ENCODE results near the gene VEZT.

GRCh38 chr12:95259368-95259767 is 41.8 kb downstream of the VEZT start:
- TF ChIP-seq EZH2 (IDR thresholded peaks at IDR 0.05; ENCODE audit: borderline replicate concordance, low read length), result no peak
- TF ChIP-seq, protein P1, sequence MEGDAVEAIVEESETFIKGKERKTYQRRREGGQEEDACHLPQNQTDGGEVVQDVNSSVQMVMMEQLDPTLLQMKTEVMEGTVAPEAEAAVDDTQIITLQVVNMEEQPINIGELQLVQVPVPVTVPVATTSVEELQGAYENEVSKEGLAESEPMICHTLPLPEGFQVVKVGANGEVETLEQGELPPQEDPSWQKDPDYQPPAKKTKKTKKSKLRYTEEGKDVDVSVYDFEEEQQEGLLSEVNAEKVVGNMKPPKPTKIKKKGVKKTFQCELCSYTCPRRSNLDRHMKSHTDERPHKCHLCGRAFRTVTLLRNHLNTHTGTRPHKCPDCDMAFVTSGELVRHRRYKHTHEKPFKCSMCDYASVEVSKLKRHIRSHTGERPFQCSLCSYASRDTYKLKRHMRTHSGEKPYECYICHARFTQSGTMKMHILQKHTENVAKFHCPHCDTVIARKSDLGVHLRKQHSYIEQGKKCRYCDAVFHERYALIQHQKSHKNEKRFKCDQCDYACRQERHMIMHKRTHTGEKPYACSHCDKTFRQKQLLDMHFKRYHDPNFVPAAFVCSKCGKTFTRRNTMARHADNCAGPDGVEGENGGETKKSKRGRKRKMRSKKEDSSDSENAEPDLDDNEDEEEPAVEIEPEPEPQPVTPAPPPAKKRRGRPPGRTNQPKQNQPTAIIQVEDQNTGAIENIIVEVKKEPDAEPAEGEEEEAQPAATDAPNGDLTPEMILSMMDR (IDR thresholded peaks at IDR 0.05; ENCODE audit: low read length), result no peak

All from OCI-LY1 (cell line).